Retina (tissue), 1 donor: ENCODE data around the gene BCHE.

ENCODE experiments used
- DNase-seq: peaks from one replicate; pipeline ENCODE4 v3.0.0-alpha.2; 2016

BCHE gene

DNA sequence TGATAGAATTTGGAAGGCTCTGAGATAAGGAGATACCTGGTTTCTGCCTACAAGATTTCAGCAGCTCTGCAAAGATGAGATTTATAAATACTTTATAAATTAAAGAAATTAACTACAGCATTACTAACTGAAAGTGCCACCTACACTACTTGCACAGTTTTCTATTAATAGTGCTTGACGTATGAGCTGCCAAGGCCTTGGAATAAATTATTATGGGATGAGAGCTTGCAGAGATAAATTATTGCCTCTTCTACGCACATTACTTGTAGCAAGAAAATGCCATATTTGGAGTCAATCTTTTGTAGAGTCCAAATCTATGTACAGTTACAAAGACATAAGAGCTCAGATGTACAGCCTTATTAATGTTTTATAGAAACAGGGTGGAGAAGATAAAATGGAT, 89.1 kb downstream of the BCHE start:
- no peak for DNase-seq

GRCh38 chr3:165746874-165747273, 90.3 kb downstream of the BCHE start:
- no peak for DNase-seq

DNA sequence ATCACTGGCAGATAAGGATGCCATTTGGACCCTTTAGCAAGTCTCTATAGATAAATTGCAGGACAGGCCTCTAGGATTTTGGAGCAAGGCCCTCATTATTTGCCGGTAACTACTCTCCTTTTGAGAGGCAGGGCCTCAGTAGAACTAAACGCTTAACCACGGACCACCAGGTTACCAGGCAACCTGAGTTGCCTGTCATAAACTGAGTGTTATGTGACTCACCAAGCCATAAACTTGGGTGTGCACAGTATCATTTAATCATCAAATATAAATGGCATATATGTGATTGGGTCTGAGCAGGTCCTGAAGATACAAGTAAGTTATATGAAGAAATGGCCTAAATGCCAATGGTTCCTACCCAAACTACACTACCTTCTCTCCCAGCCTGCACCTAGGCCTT, 93.2 kb downstream of the BCHE start:
- no peak for DNase-seq

DNA sequence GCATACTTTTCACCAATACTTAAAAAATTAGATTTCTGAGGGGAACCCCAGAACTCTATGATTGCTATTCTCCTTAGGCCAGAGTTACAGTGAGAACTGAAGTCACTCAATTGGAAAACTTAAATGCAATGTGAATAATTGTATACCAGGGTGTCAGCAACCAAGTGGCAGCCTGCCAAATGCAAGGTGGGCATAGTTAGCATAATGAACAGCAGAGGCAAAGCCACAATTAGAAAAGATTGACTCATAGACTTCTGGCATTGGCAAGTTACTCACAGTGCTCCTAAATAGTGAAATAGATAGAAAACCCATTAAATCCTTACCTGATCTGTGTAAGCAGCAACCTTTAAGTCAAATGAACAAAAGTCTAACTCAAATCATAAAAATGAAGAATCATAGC, 94.9 kb downstream of the BCHE start:
- no peak for DNase-seq

DNA sequence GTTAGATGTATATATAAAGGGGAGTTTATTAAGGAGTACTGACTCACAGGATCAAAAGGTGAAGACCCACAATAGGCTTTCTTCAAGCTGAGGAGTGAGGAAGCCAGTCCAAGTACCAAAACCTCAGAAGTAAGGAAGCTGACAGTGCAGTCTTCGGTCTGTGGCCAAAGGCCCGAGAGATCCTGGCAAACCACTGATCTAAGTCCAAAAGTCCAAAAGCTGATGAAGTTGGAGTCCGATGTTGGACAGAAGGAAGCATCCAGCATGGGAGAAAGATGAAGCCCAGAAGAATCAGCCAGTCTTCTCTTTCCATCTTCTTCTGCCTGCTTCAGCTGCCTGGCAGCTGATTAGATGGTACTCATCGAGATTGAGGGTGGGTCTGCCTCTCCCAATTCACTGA, 107.5 kb downstream of the BCHE start:
- no peak for DNase-seq

- DNase-seq, result no peak
Observed at GRCh38 chr3:165728924-165729323, 108.3 kb downstream of the BCHE start.

DNA sequence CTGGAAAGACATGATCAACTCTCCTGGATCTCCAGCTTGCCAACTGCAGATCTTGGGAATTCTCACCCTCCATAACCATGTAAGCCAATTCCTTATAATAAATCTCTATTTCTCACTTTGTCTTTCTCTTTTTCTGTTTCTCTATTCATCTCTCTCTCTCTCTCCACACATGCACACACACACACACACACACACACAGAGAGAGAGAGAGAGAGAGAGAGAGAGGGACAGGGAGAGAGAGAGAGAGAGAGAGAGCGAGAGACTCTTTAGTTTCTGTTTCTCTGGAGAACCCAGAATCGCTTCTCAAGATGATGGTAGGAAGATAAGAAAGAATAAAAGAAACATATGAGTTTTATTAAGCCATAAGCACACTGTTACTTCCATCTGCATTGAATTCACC, 111.9 kb downstream of the BCHE start:
- no peak for DNase-seq
